Muscle layer of duodenum (tissue), 2 donors: ENCODE results near the gene RTN4R.
"Not testable (repeated sequence)": the region's sequence is repeated elsewhere in the genome, so short reads cannot be mapped to it uniquely, and the experiment has no call there.

Experiments used
- H3K27ac ChIP-seq: one replicate; pipeline ENCODE4 v1.7.0; 2013; ENCODE audit warnings: mild to moderate bottlenecking, low read length
- H3K27me3 ChIP-seq: one replicate; pipeline ENCODE4 v1.7.0; 2013; ENCODE audit warnings: low read depth, mild to moderate bottlenecking, control low read depth, low read length
- H3K36me3 ChIP-seq, 2 donors: one replicate each; pipeline ENCODE4 v1.7.0; 2013; ENCODE audit warnings: low read length in 2 of 2, control low read depth in 1 of 2, mild to moderate bottlenecking in 1 of 2; ENCODE audit not compliant: insufficient read depth in 2 of 2, control insufficient read depth in 1 of 2
- H3K4me1 ChIP-seq, 2 donors: one replicate each; pipeline ENCODE4 v1.7.0; 2013; ENCODE audit warnings: low read length in 2 of 2, mild to moderate bottlenecking in 2 of 2, control low read depth in 1 of 2, moderate library complexity in 1 of 2; ENCODE audit not compliant: insufficient read depth in 2 of 2, control insufficient read depth in 1 of 2
- H3K4me3 ChIP-seq, 2 donors: one replicate each; pipeline ENCODE4 v1.7.0; 2013; ENCODE audit warnings: low read length in 2 of 2, low read depth in 1 of 2, mild to moderate bottlenecking in 1 of 2
- H3K9me3 ChIP-seq, 2 donors: one replicate each; pipeline ENCODE4 v1.7.0; 2013; ENCODE audit warnings: low read length in 2 of 2, control low read depth in 1 of 2, mild to moderate bottlenecking in 1 of 2; ENCODE audit not compliant: control insufficient read depth in 1 of 2
- donor health status: healthy.

Gene RTN4R

DNA sequence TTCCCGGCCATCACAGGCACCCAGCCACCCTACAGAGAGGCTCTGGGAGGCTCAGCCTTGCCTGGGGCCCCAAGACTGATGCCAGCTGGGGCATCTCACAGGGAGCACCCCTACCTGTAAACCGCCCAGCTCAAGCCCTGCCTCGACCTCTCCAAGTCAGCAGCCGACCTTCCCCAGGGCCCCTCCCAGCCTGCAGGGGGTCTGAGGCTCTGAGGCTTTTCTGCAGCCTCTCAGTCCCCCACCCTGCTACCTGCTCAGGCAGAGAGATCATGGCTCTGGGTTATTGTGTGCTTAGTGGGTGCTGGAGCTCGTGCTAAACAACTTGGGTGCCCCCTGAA is 23.1 kb upstream of the RTN4R start:
- no peaks in the 10 kb centered on the region for H3K4me1 ChIP-seq

DNA sequence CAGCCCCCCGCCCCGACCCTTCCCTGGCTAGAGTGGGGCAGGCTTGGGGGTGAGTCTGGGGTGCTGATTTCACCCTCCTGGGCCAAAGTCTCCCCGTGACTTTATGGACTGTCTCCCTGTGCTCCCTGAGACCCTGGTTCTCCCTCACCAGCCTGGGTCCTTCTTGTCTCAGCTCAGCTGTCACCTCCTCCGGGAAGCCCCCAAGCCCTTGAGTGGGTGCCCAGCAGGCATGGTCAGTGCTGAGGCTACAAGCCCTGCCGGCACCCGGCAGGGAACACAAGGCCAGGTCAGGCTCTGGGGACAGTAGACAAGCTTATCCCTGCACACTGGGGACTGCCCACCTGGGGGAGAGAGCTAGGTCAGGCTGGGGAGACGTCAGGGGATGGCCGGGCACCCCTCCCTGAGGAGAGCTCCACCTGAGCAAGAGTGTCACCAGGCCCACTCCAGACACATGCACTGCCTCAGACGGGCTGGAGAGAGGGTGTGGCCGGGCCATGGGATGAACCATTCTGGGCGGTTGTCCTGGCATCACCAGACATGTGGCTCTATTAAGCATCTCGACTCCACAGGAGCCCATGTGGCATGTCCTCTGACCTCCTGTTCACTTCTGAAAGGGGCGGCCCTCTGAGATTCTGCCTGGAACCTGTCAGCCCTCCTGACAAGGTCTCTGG is 22.6 kb upstream of the RTN4R start:
- Histone ChIP-seq H3K9me3 (no peaks in the 10 kb centered on the region), H3K36me3 (no peaks in the 10 kb centered on the region), H3K27me3 (no peaks in the 10 kb centered on the region), H3K4me3 (no peak overlapping the region), H3K27ac (no peak overlapping the region), H3K4me1 (no peaks in the 10 kb centered on the region)

More for the DNA sequence above, 23.1 kb upstream of the RTN4R start:
- no peak overlapping the region for H3K27ac ChIP-seq
- H3K9me3 ChIP-seq, result no peaks in the 10 kb centered on the region
- H3K36me3 ChIP-seq, result no peaks in the 10 kb centered on the region
- H3K4me3 ChIP-seq, result no peak overlapping the region
- H3K27me3 ChIP-seq, result no peaks in the 10 kb centered on the region

DNA sequence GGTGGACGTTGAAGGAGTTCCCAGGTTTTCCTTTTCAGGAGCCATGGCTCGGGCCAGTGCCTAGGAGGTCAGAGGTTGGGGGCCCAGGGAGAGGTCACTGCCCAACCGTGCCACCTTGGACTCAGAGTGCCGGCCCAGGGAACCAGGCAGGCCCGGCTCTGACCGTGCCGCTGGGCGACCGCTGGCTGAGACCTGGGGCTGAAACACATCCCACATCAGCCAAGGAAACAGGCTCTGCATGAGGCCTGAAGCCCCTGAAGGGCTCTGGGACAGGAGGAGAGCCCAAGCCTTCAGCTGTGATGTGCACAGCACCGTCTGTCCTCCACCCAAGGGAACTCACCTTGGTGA is 21.9 kb upstream of the RTN4R start:
- Histone ChIP-seq H3K27me3 (no peaks in the 10 kb centered on the region), H3K36me3 (no peaks in the 10 kb centered on the region), H3K27ac (no peak overlapping the region), H3K4me1 (no peaks in the 10 kb centered on the region), H3K4me3 (no peak overlapping the region), H3K9me3 (no peaks in the 10 kb centered on the region)

DNA sequence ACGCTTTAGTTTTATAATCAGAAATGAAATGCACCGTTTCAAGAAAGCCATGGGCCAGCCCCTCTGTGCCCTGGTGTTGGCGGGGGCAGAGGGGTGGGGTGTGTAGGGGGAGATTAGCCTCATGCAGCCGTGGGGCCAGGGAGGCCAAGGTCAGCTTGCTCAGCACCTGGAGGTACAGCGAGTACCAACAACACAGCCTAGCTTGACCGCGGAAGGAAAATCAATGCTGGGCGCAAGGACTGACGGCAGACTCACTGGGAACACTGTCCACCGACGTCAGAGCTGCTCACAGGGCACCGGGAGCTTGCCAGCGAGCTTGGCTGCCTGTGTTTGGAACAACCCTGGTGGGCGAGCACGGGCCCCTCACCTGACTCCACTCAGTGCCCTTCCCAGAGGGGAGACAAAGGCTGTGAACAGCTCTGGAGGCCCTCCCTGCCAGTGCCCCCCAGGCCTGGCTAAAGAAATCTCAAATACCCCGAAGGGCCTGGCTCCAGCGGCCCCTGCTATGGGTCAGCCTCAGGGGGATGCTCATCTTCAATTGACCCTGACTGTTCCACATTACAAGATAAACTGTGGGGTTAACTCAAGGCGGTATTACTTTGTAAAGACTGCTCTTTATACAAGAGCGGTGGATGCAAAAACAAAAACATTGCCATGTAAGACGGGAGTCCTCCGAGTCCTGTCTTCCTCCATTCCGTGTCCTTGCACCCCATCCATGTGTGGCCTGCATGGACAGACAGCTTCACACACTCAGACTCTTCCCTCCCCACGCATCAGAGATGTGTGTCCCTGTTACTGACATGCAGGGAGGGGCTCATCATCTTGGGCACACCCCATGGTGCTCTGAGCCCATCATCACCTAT is 21.3 kb upstream of the RTN4R start:
- H3K9me3 ChIP-seq, H3K27ac ChIP-seq, H3K36me3 ChIP-seq, H3K4me3 ChIP-seq, H3K27me3 ChIP-seq, H3K4me1 ChIP-seq: not testable (repeated sequence)

DNA sequence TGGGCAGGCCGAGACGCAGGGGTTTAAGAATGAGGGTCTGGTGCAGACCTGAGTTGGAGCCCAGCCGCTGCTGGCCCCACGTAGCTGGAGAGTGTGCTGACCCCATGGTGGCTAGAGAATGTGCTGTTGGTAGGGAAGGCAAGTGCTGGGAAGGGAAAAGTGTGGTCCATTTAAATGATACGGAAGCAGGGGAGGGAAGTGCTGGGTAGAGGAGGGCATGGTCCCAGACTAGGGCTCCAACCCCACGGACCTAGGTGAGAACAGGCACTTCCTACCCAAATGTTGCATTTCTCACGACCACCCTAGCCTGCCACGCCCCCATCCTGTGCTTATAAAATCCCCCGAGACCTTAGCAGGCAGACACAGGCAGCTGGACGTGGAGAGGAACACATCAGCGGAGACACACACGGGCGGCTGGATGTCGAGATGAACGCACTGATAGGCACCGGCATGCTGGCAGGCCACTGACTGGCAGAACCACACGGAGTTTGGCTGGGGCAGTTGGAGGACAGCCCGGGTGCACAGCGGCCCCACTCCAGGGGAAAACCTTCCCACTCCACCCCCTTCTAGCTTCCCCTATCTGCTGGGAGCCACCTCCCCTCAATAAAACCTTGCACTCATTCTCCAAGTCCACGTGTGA is 18.8 kb upstream of the RTN4R start:
- not testable (repeated sequence) for H3K9me3 ChIP-seq, H3K4me3 ChIP-seq, H3K4me1 ChIP-seq, H3K27ac ChIP-seq, H3K36me3 ChIP-seq, H3K27me3 ChIP-seq

DNA sequence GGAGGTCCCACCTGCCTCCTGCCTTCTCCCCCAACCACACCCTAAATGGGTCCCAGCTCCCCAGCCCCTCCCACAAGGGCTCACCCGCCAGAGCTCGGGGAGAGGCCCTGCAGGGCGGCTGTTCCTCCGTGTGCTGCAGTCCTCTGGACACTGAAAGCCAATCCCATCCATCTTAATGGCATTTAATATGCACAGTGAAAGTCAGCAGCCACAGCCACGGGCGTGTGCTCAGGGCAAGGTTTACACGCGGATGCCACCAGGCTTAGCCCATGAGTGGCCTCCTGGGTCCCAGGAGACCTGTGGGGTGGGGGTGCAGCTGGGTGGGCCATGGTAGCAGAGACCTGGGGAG is 18.2 kb upstream of the RTN4R start:
- H3K27me3 ChIP-seq, H3K9me3 ChIP-seq, H3K27ac ChIP-seq, H3K4me1 ChIP-seq, H3K36me3 ChIP-seq, H3K4me3 ChIP-seq: not testable (repeated sequence)

DNA sequence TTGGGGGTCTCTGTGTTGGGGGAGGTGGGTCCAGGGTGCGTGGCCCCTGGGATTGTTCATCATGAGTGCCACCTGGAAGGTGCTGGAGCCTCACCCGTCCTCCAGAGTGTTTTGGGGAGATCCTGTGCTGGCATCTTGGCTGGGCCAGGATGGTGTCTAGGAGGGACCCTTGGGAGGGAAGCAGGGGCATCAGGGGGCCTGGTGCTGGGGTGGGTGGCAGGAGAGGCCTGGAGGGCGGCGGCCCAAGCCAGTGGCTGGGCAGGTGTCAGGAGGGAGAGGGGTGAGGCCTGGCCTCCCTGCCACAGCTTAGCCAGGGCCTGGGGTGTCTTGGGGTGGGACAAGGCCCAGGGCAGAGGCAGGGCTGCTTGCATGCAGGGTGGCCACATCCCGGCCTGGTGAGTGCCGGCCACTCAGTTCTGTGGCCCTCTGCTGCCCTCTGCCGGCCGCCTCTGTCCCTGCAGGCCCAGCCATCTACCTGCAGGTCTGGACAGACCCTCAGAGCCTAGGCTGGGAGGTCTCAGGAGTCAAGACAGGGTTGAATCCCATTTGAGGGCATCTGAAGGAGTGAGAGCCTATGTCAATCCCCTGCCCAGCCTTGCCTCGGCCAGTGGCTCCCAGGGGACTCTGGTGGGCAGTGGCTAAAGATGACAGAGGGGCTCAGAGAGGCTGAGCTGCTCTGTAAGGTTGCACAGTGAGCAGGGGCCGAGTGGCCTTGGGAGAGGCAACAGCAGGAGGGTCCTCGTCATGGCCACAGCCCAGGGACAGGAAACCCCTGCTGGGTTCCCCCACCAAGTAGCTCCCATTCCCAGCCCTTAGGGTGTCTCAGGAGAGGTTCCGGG is 17.6 kb upstream of the RTN4R start:
- H3K27me3 ChIP-seq, H3K9me3 ChIP-seq, H3K4me3 ChIP-seq, H3K27ac ChIP-seq, H3K36me3 ChIP-seq, H3K4me1 ChIP-seq: not testable (repeated sequence)

DNA sequence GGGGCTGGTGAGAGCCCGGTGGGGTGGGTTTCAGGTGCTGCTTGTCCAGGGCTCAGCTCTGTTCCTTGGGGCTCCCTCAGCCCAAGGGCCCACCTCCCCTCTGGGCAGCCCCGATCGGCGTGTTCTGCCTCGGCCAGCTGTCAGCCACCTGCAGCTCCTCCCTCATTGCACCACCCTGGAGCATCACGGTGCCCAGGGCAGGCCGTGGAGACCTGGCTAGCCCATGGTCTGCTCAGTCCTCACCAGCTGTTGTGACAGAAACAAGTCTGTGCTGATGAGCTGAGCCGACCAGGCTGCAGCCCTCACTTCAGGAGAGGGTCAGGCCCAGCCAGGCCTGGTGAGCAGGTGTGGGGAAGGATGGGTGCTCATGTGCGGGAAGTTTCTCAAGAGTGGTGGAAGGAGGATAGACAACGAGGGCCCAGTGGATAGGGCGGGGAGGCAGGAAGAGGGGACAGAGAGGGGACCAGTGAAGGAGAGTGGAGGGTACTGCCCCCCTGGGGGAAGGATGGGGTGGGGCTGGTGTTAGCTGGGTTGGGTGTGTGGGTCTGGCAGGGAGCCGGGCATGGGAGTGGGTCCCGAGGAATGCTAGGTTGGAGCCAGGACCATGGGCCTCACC is 16.5 kb upstream of the RTN4R start:
- H3K9me3 ChIP-seq, result no peaks in the 10 kb centered on the region
- no peaks in the 10 kb centered on the region for H3K4me1 ChIP-seq
- no peaks in the 10 kb centered on the region for H3K36me3 ChIP-seq
- no peaks in the 10 kb centered on the region for H3K27me3 ChIP-seq
- H3K4me3 ChIP-seq, result no peak overlapping the region
- H3K27ac ChIP-seq, result no peak overlapping the region

DNA sequence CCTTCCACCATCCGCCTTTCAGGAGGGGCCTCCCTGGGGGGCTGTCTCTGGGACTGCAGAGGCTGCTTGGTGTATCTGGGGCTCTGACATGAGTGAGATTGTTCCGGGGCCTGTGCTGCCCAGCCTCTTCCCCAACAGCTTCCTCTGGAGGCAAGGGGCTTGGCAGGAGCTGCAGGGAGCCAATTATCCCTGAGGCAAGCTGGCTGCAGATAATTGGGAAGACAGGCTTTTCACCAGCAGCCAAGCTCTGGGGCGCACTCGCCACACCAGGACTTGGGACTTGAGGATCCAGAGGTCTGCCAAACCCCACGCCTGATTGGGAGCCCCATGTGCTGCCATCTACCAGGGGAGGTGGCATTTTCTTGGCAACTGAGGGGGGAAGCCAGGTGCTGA is 15.6 kb upstream of the RTN4R start:
- H3K36me3 ChIP-seq, result no peaks in the 10 kb centered on the region
- no peaks in the 10 kb centered on the region for H3K27me3 ChIP-seq
- H3K27ac ChIP-seq, result no peak overlapping the region
- H3K4me3 ChIP-seq, result no peak overlapping the region
- H3K9me3 ChIP-seq, result no peaks in the 10 kb centered on the region
- no peaks in the 10 kb centered on the region for H3K4me1 ChIP-seq

DNA sequence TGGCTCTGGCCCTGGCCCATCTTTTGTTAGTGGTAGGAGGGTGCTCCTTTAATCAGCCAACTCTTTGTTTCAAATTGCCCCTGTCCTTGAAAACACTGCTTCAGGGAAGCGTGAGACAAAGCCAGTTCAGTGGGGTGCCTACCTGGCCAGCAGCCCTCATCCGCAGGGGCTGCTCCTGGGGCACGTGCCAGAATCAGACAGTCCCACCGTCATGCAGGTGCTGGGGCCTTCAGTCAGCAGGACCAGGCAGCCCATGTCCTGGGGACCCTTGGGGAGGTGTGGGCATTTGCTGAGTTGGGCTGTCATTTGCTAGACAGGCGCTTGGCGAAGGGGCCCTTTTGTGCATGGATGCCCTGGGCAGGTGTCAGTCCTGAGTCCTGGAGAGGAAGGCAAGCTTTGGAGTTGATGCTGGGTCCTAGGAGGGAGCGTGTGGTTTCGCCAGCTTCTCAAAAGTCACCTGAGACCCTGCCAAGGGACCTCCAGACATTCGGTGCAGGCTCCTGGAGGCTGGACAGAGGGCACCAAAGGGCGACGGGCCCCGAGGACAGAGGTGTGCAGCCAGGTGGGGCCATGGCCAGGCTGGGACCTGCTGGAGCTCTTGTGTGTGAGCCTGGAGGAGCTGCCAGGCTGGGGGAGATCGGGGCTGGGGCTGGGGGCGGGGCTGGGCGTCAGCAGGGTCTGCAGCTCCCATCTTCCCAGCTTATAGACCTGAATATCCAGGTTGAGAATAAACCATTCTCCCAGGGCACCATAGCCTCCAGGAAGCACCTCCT is 15.0 kb upstream of the RTN4R start:
- no peaks in the 10 kb centered on the region for H3K36me3 ChIP-seq
- no peak overlapping the region for H3K4me3 ChIP-seq
- H3K4me1 ChIP-seq, result no peaks in the 10 kb centered on the region
- H3K27ac ChIP-seq, result no peak overlapping the region
- H3K27me3 ChIP-seq, result no peaks in the 10 kb centered on the region
- H3K9me3 ChIP-seq, result no peaks in the 10 kb centered on the region
